T-helper 22 cell (primary cell): ENCODE data around the gene FOXD3.

Experiments
- DNase-seq: peaks from one replicate; pipeline ENCODE4 v3.0.0-alpha.2; 2020; ENCODE audit warnings: low read depth

Gene FOXD3

DNA sequence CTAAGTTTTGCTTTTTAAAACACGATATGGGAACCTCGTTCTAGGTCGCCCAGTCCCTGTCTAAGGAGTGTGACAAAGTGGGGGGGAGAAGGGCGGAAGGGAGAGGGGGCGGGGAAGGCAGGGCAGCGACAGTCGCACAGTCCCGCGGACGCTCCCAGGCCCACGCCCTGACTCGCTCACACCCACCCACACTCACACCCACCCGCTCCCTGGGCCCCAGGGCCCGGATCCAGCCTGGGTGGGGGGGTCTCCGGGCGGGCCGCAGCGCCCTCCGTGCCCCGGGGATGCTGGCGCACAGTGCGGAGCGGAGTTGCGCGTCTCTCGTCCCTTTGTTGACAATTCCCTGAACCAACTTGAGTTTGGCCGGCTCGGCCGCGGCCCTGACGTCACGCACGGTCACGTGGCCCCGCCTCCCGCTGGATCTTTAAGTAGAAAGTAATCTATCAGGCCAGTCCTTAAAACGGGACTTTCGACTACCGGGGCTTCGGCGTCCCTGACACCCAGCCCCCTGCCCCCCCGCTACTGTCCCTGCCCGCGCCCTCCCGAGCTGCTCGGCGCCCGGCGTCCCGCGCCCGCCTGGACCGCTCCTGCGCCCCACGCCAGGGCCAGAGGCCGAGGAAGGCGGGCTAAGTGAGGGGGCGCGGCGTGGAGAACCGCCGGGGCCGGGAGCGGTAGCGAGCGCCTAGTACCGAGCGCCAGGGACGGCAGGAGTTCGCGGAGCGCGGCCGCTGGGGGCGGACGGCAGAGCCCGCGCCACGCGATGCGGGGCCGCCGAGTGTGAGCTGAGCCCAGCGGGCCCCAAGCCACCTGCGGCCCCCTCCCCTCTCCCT, at the start of gene FOXD3:
TSS of gene FOXD3 (plus strand) at position 454 of the 830 bp plus-strand sequence. CDS start 492 bp downstream, outside the sequence.
- no peak for DNase-seq

DNA sequence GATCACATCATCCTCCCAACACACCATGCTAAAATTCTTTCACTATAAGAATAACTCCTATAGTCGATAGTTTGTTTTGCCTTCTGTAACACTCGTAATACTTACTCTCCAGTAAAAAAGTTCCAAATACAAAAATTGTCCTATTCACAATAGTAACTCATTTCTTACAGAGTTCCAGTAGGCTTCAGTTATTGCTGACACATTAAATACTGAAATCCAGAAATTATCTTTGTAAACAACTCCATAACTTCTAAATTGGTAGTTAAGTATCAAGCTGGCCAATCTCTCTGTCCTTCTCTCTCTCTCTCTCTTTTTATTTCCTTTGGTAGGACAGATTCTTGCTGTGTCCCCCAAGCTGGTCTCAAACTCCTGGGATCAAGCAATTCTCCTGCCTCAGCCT, 49.6 kb upstream of the FOXD3 start:
- DNase-seq: no peak

DNA sequence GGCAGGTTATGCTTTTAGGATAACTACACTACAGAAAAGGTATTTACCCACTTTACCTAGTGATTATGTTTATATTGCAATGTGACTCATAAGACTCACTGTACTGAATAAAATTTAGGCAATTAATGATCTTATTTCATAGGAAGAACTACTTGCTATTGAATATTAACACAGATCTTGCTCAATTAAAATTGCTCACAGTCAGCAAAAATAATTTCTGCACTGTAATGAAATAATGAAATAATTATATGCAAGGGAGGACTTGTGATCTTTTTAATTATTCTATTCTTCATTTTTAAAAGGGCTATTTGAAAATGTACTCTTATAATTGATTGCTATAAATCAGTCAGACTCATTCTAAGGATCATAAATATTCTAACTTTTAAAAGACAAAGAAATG, 48.0 kb upstream of the FOXD3 start:
- DNase-seq: no peak

DNA sequence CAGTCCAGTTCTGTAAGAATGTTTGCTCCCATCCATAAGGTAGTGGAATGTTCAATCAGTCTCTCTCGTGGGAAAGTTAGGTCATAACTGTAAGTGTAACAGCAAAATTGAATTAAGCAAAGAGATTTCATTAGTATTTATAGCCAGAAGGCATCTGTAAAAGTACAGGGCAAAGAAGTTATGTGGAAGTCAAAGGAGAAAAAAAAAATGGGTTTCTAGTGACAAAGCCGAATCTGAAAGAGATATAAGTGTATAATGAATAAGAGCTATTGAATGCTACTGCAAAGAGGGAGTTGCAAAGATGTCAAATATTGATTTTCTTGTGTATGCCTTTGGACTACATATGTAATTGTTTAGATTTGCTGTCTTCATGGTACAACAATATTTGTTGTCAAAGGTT, 47.4 kb upstream of the FOXD3 start:
- no peak for DNase-seq

DNA sequence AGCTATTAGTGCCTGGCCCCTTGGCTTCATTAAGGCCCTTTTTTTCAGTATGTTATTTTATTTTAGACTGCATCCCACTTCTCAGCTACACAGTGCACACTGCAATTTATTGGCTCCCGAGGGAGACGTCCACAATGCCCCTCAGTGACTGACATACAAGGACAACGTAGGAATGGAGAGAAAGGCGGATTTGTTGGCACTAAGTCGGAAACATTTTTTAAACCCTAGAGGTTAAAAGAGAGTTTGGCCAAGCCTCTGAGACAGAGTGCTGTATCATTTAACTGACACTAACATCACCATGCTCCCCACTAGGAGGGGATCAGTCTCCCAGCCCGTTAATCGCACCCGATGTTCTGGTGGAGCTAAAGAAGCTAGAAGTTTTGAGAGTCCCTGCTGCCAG, 45.7 kb upstream of the FOXD3 start:
- no peak for DNase-seq

DNA sequence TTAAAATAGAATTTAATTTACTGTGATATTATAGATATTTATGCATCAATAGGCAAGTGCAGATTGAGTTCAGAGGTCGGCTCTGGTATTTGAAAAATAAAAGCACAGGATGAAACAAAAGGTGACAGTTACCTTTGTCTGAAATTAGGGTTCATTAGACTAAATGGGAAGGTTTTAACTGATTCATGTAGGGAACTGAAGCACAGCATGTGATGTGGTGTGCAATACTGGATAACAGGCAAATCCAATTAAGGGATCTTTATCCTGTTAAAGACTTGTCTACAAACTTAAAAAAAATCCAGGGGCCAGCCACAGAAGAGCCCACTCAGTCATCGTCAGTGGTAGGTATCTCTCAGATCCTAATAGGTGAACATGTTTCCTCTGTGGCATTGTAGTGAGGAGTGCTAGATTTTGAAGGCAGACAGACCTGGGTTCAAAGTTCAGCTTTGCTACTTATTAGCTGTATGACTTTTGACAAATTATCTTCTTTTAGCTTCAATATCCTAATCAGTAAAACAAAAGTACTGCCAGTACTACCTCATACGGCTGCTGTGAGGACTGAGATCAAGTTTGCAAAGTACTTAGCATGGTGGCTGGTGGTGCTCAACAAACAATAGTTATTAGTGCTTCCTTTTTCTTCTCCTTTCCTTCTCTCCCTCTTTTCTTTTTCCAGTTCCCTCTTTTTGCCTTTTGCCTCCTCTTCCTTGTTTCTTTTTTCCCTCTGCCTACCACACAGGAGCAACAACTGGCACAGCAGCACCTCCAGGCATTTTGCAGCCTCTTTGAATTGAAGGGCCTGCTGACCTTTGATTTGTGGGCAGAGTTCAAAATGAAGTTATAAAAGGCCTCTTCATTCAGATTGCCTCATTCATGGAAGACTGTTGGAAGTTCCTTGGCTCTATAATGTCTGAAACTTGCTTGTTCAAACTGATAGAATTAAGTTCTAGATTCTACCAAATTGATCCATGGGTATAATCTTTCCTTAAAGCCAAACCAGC, 44.9 kb upstream of the FOXD3 start:
- no peak for DNase-seq

DNA sequence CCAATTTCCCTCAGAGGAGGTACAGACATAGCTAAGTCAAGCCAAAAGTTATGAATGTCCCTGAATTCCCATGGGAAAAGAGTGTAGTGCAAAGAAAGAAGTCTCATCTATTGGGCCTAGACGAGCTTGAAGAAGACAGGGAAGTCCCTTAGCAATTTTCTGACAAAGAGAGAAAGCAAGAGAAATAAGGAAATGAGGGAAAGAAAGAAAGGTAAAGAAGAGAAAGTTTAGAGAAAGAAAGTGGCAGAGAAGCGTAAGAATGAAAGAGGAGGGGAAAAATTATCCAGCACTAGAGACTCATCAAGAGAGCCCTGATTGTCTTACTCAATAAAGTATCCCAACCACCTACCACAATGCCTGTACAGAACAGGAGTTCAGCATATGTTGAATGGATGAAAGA, 40.6 kb upstream of the FOXD3 start:
- no peak for DNase-seq

DNA sequence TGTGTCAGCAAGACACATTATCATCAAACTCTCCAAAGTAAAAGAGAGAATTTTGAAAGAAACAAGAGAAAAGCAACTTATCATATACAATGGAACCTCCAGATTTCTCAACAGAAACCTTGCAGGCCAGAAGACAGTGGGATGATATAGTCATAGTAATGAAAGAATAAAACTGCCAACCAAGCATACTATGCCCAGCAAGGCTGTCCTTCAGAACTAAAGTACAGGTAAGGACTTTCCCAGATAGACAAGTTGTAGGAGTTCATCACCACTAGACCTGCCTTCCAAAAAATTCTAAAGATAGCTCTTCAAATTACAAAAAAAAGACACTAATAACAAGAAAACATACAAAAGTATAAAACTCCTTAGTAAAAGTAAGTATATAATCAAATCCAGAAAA, 33.2 kb upstream of the FOXD3 start:
- no peak for DNase-seq

DNA sequence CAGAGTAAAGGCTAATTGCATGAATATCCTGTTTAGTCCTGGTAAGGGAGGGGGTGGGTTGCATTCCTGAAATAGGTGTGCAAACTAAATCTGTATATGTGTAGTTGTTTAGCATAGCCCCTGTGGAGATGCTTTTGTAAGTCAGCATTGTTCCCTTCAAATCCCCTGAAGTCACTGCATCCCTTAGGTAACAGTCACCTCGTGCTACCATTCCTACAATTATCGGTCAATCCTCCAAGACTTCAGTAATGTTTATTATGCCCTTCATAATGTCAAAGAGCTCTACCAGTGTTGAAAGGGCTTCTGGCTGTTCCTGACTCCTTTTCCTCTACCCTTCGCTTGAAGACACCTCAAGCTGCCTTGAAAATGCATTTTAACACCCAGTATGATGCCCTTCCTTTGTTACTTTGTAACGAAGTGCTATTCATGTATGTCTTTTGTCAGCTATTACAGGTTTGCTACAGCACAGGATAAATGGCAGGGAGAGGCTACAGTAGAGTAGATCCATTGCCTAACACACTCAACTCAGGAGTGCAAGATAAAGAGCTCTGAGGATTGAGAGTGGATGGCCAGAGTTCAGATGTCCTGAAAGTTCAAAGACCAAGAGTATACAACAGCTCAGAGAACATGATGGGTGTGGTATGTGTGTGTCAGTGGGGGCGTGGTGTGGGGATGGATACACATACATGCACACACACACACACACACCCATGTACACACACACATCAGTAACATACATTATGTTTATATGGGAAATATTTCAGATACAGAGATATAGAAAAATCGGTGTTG, 27.4 kb upstream of the FOXD3 start:
- DNase-seq: no peak

DNA sequence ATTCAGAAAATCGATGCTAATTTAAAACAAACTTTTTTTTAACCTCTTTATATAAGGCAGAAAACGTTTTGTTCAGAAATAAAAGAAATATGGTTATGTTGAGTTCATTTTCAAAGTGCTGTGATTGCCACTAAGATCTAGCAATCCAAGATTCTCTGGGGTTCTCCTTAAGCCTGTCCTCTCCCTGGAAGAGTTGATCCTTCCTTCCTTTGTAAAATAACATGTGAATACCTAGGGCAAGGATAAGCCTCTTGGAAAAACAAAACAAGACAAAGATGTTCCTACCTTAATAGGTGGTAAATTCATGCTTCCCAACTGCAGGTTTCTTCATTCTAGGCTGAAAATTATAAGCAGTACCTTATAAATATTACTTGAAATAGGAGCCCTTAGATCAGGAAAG, 18.0 kb upstream of the FOXD3 start:
- DNase-seq: no peak

DNA sequence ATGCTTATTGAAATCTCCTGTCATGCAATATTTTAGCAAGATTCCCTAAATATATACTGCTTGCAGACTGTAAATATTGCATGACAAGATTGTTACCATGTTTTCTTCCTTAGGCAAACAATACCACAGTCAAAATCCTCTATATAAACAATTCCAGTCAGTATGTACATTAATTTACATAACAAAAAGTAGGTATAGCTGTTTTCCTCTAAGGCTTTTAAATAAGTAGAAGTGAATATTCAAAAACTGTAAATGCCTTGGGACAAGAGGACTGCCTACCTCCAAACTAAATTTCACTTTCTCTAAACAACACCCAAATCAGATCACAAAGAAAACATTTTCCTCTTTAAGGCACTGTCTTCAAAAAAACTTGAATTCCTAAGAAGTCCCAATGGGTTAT, 17.3 kb upstream of the FOXD3 start:
- DNase-seq: no peak

DNA sequence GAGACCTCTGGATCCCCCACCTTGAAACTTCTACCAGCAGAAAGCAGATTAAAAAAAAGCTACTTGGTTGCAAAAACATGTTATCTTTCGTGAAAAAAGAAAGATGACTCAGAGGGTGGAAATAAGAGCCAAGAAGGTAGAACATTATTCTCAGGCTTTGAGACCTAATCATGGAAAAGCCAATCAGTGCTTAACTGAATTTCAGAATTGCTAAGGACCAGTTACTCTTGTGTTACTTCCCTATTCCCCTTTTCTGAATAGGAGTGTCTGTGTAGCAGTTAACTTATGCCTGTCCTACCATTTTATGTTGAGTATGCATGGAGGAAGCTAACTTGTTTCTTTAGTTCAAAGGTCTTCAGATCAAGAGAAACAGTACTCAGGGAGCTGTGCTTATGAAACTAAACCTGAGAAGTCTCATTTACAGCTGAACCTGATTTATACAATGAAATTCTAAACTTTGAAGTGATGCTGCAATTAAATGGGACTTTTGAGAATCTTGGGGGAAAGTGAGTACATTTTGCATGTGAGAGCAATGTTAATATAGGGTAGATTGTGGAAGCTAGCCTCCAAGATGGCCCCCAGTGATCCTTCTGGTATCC, 15.1 kb upstream of the FOXD3 start:
- no peak for DNase-seq

DNA sequence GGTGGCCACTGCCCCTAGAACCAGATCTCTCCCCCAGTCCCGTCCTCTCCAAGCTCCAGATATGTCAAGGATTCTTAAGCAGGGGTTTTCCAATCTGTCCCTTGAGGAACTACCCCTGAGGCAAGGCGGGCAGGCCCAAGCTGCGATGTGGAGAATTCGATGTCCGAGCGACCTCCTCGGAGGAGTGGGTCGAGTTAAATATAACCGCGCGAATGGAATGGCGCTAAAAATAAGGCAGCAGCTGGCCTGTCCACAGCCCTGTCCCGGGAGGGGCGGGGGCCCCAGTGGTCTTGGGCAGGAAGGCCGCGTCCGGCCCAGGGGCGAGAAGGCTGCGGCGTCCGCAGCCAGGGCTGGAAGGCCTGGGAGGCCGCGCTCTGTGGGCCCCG, 5.8 kb upstream of the FOXD3 start:
- no peak for DNase-seq

DNA sequence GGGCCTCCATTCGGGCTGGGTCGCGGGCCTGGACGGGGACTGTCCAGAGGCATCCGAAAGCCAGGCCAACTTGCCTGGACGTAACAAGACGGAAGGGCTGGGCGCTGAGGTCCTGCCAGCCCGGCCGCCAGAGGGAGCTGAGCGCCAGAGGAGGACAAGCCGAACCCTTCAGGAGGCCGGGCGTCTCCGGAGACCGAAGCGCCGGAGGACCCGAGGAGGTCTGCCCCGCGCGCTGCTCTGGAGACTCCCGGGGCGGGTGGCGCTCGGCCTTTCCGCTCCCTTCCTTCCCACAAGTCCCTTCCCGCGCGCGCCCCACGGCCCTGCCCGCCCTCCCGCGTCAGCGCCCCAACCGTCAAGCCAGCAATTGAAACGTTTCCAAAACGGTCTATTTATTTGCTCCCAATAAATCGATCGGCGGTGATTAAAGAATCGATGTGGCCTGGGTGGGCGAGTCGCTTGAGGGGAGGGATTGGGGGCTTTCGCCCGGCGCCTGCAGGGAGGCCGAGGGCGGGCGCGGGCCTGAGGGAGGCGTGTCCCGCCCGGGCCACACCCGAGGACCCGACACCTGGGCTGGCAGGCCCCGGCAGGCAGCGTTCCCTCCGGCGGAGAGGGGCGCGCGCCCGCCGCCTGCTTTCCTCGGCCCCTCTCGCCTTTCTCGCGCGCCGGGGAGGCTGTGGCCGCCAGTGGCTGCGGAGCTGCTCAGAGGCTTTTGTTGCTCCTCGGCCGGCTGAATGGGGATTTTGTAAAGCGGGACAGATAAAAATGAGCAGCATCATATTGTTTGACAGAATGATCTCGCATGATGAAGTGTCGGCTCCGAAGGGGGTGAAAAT, 5.2 kb upstream of the FOXD3 start:
- DNase-seq: no peak

DNA sequence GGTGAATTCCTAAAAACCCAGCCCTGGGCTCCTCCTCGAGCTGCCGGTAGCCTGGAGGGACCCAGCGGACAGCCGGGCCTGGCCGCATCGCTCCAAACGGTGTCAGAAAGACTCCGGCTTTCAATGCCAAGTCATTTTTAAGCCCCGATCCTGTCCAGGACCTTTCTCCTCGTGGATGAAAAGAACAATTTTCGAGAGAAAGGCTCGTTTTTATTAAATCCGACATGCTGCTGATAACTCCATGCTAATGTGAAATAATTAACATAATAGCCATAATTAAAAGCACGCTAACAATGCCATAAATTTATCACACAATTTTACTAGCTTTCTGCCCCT, 4.6 kb upstream of the FOXD3 start:
- DNase-seq: no peak

DNA sequence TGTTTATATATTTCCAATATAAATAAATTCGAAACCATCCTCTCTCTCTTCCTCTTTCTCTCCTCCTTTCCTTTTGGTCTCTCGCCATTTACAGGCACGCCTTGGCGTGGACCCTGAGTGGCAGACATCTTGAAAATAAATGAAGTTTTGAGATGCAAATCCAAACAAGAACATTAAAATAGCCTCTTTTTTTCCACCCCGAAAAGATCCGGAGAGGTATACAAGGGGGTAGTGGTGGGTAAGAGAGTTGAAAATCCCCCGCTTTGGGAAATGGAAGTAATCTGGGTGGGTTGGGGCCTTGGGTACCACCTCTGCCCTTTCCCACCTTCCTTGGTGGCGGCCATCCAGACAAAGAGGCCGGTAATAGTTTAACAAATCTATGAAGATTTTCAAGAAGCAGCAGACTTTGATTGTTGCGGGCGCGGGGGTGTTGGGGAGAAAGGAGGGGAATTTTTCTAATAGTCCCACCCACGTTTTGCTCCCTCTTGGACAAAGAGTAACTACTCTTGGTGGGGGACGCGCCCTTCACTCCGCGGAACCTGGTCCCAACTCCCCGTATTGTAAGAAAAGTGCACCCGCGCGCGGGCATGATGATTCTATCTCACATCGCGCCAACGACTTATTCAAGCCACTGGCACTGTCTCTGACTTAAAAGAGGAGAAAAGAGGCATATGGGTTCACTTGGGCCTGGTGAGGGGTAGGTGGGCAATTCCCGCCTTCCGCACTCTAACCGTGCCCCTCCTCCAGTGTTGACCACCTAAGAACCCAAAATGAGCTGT, 4.0 kb upstream of the FOXD3 start:
- no peak for DNase-seq

DNA sequence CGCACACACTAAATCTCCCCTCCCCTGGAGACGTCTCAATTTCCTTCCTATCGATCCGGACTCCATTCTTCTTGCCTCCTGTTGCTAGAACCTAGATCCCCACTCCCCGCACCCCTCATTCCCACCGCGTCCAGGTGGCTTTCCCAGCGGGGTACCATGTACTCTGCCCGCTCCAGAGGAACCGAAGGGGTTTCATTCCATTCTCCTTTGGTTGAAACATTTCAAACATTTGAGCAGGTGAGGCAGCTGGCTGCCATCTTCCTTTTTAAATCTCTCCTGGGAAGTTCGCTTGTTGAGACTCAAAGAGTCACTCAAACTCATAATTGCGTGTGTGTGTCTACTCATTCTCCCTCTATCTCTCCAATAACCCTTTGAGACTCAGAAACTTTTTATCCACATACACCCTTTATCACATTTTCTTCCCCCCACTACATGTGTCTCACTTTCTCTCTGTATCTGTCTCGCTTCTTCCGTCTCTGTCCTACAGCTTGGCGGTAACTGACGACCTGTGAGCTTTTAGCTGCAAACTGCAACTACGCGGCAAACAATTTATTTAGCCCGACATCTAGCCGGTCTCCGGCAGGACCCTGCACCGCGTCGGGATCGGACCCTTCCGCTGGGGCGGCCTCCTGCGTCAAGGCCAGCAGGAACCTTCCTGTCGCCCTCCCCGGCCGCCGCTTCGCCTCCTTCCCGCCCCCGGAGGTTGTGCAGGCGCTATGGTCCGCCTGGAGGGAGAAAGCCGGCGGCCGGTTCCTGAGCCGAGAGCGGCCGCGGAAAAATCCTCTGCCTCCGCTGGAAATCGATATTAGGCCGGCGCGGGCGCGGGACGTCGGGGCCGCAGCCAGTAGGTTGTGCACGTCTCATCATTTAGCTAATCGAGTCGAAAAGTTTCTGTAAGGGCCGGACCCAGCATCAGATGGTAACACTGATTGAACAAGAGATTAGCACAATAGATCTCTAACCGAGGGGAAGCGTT, 3.0 kb upstream of the FOXD3 start:
- no peak for DNase-seq

DNA sequence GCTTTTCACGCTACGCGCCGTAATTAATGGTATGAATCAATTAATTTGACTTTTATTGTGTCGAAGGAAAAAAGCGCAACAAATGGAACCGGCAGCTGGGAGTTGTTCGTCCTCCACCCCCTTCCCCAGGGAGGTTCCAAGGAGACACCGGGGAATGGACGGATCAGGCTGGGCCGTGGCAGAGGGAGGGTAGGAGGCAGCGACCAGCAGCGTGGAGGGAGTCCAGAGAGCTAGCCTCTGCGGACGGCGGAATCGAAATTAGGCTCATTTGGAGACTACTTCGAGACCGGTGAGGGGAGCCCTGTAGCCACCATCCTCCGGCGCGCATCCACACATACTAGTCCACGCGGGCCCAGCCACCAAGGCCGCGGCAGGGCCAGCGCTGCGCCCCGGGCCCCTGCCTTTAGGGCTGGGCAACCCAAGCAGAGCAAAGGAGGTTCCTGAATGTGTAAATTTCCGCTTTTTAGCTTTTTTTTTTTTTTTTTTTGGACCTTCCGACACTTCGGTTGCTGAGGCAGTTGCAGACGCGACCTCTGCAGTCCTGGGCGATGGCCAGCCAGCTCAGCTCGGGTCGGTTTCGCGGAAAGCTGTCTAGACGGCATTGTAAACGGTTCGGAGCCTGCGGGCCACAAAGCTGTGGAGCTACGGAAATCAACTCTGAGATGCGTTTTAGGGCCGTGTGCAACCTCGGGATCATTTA, 2.2 kb upstream of the FOXD3 start:
- DNase-seq: no peak
